NCI-H2081 treated with DMSO at 0.1 percent for 48 hours (cell line): ENCODE measurements around the gene PACSIN3.

Experiments
- DNase-seq: peaks from one replicate; lab custom pipeline; 2025; lab: John Stamatoyannopoulos, UW

The PACSIN3 gene

DNA sequence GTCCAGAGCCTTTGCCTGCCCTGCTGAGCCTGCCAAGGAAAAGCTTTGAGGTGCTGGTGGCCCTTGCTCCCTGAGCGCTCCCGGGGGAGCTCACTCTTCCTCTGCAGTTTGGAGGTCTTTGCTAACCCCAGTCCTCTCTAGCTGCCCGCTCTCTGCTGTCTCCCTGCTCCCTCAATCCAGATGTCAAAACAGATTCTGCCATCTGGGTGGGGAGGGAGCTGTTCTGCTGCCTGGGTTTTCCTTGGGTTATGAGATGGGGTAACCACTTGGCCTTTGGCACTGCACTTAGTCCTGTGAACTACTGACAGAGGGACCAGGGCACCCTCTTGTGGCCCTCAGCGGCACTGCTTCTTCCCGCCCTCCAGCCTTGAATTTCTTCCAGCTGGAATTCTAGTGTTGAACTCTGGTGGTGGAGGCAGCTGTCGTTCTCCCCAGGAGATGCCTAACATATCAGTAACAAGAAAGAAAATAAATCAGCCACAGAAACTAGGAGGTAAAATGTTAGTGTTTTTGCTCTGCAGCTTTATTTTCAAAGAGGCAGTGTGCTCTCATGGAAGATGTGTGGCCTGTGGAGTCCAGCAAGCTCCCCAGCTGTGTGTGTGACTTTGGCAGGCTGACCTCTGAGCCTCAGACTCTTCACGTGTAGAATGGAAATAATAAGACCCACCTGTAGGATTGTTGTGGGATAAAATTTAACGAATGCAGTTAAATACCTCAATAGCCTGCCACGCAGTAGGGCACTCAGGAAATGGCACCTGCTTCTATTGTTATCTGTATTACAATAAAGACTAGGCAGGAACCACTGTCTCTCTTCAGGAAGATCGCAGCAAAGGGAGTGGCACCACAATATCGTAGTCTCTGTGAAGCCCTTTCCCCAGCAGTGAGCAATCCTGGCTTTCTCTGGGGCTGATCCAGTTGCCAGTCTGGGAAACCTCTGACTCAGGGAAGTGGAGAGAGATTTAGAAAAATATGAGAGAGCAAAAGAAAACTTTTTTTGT lies 33.0 kb downstream of the PACSIN3 start:
- no peak for DNase-seq

DNA sequence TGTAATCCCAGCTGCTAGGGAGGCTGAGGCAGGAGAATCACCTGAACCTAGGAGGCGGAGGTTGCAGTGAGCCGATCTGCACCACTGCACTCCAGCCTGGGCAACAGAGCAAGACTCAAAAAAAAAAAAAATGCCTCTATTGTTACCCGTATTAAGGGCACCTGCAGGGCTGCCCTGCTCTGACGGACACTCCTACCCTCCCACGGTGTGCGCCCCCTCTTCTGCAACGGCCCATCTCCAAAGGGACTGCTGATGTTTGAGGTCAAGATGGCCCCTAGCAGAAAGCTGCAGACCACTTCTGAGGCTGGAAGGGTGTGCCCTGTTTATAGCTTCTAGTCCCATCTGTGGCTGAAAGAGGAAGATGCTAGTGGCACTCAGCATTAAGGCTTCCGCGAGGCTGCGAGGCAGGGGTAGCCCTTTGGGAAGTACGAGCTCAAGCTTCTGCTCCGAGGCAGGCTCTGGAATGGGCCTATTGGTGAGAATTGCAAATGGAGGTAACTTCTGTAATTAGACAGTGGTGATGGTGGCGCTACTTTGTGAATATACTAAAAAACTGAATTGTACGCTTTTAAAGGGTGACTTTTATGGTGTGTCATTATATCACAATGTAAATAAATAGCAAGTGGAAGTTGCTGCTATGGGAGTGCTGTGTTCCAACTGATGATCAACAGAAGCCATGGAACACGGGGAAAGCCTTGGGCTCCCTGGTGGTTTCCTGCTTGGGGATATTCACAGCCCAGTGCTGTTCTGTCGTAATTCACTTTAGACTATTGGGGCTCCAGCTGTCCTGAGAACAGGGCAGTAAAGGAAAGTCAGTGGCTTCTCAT lies 33.9 kb downstream of the PACSIN3 start:
- no peak for DNase-seq

DNA sequence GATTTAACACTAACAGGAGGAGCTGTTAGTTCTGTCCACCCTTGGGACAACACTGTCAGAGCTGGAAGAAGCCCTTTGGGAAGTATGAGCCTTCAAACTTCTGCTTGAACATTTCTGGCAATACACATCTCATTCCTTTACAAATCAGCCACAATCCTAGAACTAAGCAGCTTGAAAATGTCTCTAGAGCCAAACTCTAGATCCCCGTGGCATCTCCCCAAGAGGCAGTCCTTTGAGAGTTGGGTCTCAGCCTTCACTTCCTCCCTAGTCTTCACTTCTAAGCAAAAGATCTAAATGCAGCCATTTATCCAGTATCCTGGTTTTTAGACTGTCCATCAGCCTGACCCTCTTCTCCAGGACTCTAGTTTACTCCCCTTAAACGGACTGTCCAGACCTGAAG lies 36.5 kb downstream of the PACSIN3 start:
- no peak for DNase-seq

DNA sequence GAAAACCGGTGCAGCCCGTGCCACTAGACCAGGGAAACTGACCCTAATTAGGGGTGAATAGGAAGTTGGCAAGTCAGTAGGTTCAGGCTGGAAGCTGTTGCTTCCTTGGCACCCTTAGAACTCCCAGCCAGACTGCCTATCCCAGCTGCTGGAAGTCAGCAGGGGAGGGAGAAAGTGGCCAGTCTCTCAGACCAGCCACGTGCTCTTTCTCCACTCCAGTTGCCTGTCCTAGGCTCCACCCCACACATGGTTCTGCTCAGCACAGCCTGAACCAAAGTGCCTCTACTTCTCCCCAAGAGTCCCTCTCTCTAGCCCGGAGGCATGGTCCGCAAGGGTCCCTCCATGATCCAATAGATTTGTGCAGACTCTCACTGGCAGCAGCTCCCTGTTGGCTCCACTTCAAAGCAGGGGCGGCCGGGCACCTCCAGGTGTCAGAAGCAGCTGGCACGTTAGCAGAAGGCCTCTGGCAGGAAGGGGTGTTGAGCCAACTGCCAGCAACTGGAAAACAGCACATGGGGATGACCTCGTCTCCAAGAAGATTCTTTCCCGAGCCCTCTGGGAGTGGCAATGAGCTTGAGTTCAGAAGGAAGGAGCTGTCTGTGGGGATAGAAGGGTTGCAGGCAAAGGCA lies 37.2 kb downstream of the PACSIN3 start:
- DNase-seq, result no peak

DNA sequence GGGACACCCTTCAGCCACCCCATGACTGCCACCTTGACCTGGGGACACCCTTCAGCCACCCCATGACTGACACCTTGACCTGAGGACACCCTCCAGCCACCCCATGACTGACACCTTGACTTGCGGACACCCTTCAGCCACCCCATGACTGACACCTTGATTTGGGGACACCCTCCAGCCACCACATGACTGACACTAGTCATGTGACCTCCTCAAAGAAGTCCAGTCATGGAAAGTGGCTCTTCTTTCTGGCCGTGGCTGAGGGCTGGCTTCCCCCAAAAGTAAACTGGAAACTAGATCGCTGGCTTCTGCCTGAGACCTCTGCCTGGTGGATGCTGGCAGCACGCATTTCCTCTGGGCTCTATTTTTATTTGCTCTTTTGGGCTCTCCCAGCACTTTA lies 38.0 kb downstream of the PACSIN3 start:
- no peak for DNase-seq

DNA sequence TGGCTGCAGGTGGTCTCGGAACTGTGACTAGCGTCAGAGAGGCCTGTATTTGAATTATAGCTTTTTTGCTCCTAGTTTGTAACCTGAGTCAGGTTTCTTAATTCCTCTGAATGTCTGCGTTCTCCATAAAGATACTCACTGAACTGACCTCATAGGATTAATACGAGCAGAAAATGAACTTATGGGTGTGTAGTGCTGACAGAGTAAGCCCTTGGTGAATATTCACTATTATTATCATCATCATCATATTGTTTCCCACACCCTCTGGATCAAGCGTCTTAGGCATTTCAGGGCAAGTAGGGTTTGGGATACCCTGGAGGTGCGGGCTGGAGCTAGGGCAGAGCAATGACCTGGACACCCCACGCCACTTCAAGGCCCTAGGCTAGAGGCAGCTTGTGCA lies 38.6 kb downstream of the PACSIN3 start:
- DNase-seq, result no peak

DNA sequence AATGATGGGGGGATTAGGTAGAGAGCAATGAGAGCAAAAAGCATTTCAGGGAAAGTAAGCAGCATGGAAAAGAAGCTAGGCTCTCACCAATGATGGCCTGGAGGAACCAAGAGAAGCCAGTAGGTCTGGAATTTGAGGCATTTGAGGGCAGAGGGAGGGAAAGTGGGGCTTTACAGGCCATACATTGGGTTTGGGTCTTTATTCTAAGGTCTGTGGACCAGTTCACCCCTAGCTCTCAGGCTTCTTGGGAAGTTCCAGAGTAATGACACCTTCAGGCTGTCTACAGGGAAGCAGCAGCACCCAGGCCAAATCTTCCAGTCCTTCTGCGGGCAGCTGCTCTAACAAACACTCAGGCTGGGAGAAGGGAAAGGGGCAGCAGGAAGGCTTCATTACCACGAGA lies 39.0 kb downstream of the PACSIN3 start:
- no peak for DNase-seq

DNA sequence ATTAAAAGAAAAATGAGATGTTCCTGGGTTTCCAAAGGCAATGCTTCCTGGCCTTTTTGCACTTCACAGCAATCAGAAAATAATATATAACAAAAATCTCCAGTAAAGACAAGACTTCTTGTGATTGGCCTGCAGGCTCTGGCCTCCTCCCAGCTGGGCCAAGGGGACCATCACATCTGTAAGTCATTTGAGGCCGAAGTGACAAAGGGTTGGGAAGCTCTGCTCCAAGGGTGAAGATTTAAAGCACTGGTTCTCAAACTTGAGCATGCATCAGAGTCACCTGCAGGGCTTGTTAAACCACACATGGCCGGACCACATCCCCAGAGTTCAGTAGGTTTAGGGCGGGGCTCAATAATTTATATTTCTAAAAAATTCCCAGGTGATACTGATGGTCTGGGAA lies 41.7 kb downstream of the PACSIN3 start:
- DNase-seq, result no peak

DNA sequence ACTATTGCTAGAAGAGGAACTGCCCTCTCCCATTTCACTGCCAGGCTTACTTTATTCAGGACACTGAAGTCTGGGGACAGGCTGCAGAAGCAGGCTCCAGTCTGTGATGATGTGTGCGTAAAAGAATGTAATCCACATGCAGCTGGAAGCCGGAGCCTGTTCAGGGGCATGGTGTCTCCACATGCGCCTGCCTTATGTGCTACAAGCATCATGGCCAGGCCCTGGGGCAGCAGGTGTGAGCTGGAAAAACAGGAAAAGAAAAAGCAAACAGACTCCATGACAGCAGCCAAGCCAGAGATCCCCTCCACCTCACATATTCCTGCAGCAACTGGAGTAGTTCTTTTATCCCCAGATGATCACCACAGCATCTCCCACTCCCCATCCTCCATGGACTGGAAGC lies 42.9 kb downstream of the PACSIN3 start:
- DNase-seq, result no peak

DNA sequence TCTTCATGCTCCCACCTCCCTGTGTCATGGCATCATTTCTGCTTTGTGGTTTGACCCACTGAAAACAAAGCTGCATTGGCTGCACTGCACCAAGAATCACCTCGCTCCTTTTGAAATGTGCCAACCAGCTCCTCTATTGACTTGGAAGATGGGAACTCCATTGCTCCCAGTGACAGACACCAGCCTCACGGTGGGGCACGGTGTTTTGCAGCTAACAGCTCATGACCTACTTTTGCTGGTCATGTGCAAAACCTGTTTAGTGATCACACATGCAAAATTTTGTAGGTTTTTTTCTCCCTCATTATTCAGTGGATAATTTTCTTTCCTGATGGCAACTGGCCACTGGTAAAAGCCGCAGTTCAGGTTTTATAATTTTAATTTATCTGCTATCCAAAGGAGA lies 46.4 kb downstream of the PACSIN3 start:
- DNase-seq, result no peak

DNA sequence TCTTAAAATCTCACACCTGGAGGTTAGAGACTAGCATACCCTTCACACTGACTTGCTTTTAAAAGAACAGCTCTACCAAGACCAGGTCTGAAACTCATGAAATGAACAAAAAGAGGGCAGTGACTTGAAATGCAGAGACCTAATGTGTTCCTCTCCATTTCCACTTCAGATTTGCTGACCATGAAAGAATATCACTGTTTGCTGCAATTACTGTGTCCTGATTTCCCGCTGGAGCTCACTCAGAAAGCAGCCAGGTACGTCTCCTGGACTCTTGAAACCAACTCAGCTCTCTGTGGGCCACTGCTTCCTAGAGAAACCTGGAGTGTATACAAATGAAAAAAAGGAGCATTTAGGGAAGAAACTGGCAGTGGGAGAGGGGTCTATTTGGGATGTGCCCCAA lies 48.8 kb downstream of the PACSIN3 start:
- no peak for DNase-seq

DNA sequence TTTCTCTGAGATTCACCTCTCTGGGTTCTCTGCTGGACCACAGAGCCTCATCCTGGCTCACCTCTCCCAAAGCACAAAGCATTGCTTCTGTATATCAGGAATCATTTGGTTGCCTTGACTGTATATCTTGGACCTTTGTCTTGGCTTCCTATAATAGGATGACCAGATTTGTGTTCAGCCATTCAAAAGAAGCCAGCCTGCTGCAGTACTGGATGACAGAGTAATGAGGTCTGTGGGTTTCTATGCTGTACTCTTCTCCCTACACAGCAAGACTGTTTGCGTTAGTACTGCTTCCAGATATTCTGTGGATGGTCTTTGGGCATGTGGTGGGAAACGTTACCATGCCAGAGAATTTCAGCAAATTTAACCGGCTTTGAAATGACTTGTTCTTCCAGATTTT lies 49.3 kb downstream of the PACSIN3 start:
- no peak for DNase-seq

DNA sequence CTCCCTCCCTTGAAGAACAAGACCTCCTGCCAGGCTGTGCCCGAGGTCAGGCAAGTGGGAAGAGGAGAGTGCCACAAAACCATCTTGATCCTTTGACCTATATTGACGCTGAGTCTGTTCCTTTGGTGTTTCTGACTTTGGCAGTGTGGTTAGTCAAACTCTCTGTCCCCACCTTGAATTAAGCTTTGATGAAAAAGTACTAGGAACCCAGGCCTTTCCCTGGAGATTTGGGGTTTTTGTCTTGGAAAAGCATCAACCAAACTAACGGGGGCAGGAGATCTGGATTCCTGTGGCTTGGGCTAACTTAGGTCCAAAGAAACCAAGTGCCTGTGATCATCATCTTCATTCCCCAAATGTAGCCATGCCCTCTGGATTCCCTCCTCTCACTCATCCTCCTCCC lies 49.9 kb downstream of the PACSIN3 start:
- DNase-seq, result no peak

DNA sequence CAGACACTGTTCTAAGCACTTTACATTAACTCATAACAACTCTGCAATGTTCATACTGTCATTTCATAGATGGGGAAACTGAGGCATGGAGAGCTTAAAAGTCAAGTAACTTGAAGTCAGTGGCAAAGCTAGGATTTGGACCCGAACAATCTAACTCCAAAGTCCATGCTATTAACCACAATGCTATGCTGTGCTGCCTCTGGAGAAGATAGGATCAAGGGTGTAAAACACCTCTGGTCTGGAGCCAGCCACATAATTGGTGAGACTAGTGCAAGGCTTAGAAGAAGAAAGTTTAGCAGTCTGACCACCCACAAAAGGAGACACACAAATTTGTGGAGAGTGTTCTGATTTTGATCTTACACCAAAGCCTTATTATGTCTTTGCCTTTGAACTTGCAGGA lies 53.3 kb downstream of the PACSIN3 start:
- DNase-seq, result no peak

DNA sequence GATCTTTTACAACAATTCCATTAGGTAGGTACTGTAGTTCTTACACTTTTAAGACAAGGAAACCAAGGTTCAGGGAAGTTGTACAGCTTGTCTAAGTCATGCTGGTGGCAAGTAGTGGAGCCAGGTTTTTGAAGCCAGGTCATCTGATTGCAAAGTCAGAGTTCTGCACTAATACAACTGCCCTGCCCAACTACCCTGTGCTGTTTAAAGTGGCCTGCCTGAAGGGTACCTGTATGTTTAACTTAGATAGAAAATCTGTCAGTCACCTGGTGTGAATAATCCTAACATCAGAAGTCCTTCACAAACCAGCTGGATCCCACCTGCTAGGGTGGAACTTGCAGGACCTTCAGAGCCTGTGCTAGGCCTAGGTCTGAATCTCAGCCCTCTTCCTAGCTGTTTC lies 53.7 kb downstream of the PACSIN3 start:
- no peak for DNase-seq

DNA sequence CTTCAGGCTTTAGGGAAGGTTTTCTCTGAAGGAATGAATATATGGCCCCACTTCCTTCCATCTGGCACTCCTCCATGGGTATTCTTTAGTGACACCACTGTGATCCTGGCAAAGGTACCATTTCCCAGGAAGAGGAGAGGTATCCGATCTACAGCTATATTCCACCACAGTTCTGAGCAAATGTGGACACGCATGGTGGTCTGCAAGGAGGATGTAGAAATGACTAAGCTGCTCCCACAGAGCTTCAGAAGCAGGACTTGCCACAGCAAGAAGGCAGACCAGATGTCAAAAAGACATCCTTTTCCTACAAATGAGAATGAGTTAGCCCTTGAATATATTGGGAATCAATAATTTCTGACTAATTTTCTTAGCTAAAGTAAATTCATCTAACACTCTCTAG lies 55.1 kb downstream of the PACSIN3 start:
- DNase-seq, result no peak

DNA sequence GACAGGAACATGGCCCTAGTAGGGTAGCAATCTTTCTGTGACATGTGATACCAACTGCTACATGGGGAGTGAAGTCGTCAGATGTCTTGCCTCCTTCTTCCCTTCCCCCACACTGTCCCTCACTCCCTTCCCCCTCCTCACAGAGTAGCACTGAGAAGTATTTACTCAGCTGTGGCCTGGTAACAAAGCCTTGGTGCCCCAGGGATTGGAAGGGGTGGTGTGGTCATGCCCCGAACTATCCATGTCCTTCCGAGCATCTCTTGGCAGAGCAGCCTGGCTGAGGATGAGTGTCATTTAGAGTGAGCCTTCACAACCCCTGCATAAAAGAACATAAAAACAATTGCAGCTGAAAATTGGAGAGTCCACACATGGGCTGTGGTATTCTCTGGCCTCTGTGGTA lies 55.7 kb downstream of the PACSIN3 start:
- no peak for DNase-seq
